ENCODE data around the gene SLC36A3.
A peak's percentile ranks its signal among the peaks of the same experiment; 100 is the strongest.
"Not testable (repeated sequence)": the region's sequence is repeated elsewhere in the genome, so short reads cannot be mapped to it uniquely, and the experiment has no call there.

SLC36A3 gene

GRCh38 chr5:151255621-151256286 lies 47.8 kb downstream of the SLC36A3 start:
- TF ChIP-seq, protein P1, sequence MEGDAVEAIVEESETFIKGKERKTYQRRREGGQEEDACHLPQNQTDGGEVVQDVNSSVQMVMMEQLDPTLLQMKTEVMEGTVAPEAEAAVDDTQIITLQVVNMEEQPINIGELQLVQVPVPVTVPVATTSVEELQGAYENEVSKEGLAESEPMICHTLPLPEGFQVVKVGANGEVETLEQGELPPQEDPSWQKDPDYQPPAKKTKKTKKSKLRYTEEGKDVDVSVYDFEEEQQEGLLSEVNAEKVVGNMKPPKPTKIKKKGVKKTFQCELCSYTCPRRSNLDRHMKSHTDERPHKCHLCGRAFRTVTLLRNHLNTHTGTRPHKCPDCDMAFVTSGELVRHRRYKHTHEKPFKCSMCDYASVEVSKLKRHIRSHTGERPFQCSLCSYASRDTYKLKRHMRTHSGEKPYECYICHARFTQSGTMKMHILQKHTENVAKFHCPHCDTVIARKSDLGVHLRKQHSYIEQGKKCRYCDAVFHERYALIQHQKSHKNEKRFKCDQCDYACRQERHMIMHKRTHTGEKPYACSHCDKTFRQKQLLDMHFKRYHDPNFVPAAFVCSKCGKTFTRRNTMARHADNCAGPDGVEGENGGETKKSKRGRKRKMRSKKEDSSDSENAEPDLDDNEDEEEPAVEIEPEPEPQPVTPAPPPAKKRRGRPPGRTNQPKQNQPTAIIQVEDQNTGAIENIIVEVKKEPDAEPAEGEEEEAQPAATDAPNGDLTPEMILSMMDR (IDR thresholded peaks at IDR 0.05; ENCODE audit: insufficient read depth, low read depth, low read length, missing control alignments): no peak
- no peak for DNase-seq (ENCODE audit: low read depth)
- peak overlapping the region; percentile 98 for H3K4me3 ChIP-seq (ENCODE audit: low read length)

DNA sequence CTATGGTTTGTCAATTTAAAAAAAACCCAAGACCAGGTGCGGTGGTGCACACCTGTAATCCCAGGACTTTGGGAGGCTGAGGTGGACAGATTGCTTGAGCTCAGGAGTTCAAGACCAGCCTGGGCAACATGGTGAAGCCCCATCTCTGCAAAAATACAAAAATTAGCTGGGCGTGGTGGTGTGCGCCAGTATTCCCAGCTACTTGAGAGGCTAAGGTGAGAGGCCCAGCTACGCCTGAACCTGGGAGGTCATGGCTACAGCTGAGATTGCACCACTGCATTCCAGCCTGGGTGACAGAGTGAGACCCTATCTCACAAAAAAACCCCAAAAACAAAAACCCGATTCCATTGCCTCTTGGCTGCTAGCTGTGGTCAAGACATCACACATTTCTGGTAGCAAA lies 48.6 kb downstream of the SLC36A3 start:
- DNase-seq (ENCODE audit: low read depth): not testable (repeated sequence)
- H3K4me3 ChIP-seq (ENCODE audit: low read length): peak overlapping the region; percentile 98

- H3K4me3 ChIP-seq (ENCODE audit: low read length): peak overlapping the region; percentile 98
- TF ChIP-seq, protein P1 (IDR thresholded peaks at IDR 0.05; ENCODE audit: insufficient read depth, low read depth, low read length, missing control alignments): no peak
- peak; percentile 73 for DNase-seq (ENCODE audit: low read depth)
These were observed 49.0 kb downstream of the SLC36A3 start for GRCh38 chr5:151254556-151254955.

DNA sequence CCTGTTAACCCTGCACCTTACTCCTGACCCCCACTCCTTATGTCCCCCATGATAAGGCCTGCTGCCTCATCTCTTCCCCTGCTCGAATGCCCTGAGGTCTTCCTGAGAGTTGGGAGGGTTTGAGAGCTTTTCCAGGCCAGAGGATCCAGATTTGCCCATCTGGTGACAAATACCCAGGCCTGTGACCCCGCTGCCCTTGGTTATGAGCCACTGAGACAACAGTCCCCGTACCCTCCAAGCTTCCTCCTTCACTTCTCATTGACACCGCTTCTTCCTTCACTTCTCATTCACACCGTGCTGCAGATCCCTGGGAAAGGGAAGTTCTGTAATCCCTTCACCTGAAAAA lies 50.0 kb downstream of the SLC36A3 start:
- H3K4me3 ChIP-seq (ENCODE audit: low read length): peak overlapping the region; percentile 98
- no peak for DNase-seq (ENCODE audit: low read depth)
- TF ChIP-seq, protein P1 (IDR thresholded peaks at IDR 0.05; ENCODE audit: insufficient read depth, low read depth, low read length, missing control alignments): no peak

GRCh38 chr5:151252762-151253604 lies 50.6 kb downstream of the SLC36A3 start, which contains the start of gene GM2A:
Gene GM2A, plus strand, starts transcription at chr5:151253185. Its CDS starts 32 bp downstream, at chr5:151253217.
- DNase-seq (ENCODE audit: low read depth): peak; percentile 100
- TF ChIP-seq, protein P1 (IDR thresholded peaks at IDR 0.05; ENCODE audit: insufficient read depth, low read depth, low read length, missing control alignments): no peak

GRCh38 chr5:151251621-151252020 lies 51.9 kb downstream of the SLC36A3 start:
- no peak overlapping the region for H3K4me3 ChIP-seq (ENCODE audit: low read length)
- TF ChIP-seq, protein P1 (IDR thresholded peaks at IDR 0.05; ENCODE audit: insufficient read depth, low read depth, low read length, missing control alignments): no peak

More at GRCh38 chr5:151252762-151253604, 50.6 kb downstream of the SLC36A3 start, which contains the start of gene GM2A:
- H3K4me3 ChIP-seq (ENCODE audit: low read length): peak within 1 kb of the TSS; percentile 98

GRCh38 chr5:151251001-151251551 lies 52.5 kb downstream of the SLC36A3 start:
- no peak overlapping the region for H3K4me3 ChIP-seq (ENCODE audit: low read length)
- DNase-seq (ENCODE audit: low read depth): no peak
- TF ChIP-seq, protein P1 (IDR thresholded peaks at IDR 0.05; ENCODE audit: insufficient read depth, low read depth, low read length, missing control alignments): no peak

More at GRCh38 chr5:151251621-151252020, 51.9 kb downstream of the SLC36A3 start:
- no peak for DNase-seq (ENCODE audit: low read depth)

Measured in epithelial cell of esophagus (primary cell).